Measurements from ENCODE around the gene NAALADL2. TPM values are rescaled to one million over a fixed set of nuclear protein-coding genes. Genes with fewer than 3 reads are reported as not detected.

The NAALADL2 gene
- total RNA-seq, 1 experiment from 2014 or later: 2.7 TPM

DNA sequence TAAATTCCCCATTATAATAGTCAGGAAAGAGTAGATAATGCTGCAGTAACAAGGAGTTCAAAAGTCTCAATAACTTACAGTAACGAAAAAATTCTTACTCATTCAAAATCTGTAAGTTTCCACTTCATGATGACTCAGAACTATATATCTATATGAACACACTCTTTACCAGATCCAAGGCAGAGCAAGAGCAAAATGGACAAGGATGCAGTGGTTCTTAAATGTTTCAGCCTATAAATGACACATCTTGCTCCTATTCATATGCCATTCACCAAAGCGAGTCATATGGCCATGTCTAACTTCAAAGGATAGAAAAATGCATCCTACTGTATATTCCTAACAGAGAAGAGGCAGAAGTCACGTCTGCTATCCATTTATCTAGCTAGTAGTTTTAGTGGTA, 787.7 kb downstream of the NAALADL2 start:
- intact Hi-C loops (cut with micrococcal nuclease; ENCODE audit: unreplicated experiment) (no loop called here), in situ Hi-C loops (cut with HindIII; ENCODE audit: low pct_unique_long_range_greater_than_20kb, low sequenced_read_pairs) (no loop called here)
- Histone ChIP-seq H3K27ac (ENCODE audit: low read length) (no peak overlapping the region), H3K4me1 (ENCODE audit: control insufficient read depth, insufficient read depth, low read length) (no peaks in the 10 kb centered on the region), H3K36me3 (ENCODE audit: control insufficient read depth, insufficient read depth, low read length) (no peaks in the 10 kb centered on the region), H3K9me3 (ENCODE audit: control insufficient read depth, insufficient read depth, low read depth, low read length) (no peaks in the 10 kb centered on the region), H3K4me3 (ENCODE audit: low read depth in 2 of 2, low read length in 2 of 2) (no peak overlapping the region), H3K27me3 (ENCODE audit: control insufficient read depth, insufficient read depth, low read length) (no peaks in the 10 kb centered on the region)
- ATAC-seq: no peak
- POLR2A ChIA-PET: interaction anchor here (0.6 kb wide), 1 partner anchor 1352 kb away, joined by 6 read pairs; no protein-coding TSS in a partner anchor
- CTCF ChIA-PET: no interaction called here
- DNase-seq (ENCODE audit: low read depth, low spot score): no peak
- TF ChIP-seq SIN3A (IDR thresholded peaks at IDR 0.05; ENCODE audit: borderline replicate concordance, insufficient read depth, low read depth, low read length): no peak
- TF ChIP-seq REST (IDR thresholded peaks at IDR 0.05; ENCODE audit: insufficient read depth in 1 of 2, low read depth in 2 of 2, low read length in 1 of 2): no peak
- no peak for TF ChIP-seq TCF7L2 (IDR thresholded peaks at IDR 0.05; ENCODE audit: low read depth, low read length)
- BruUV-seq (replicated peaks): no TSS peak

- ATAC-seq (no peak), DNase-seq (ENCODE audit: low read depth, low spot score) (no peak)
- Histone ChIP-seq H3K36me3 (ENCODE audit: control insufficient read depth, insufficient read depth, low read length) (no peaks in the 10 kb centered on the region), H3K4me1 (ENCODE audit: control insufficient read depth, insufficient read depth, low read length) (no peaks in the 10 kb centered on the region), H3K4me3 (ENCODE audit: low read depth in 2 of 2, low read length in 2 of 2) (no peak overlapping the region), H3K27me3 (ENCODE audit: control insufficient read depth, insufficient read depth, low read length) (no peaks in the 10 kb centered on the region), H3K27ac (ENCODE audit: low read length) (no peak overlapping the region), H3K9me3 (ENCODE audit: control insufficient read depth, insufficient read depth, low read depth, low read length) (no peaks in the 10 kb centered on the region)
- TF ChIP-seq POLR2AphosphoS5 (IDR thresholded peaks at IDR 0.05; ENCODE audit: low read depth, low read length): no peak
- TF ChIP-seq TCF7L2 (IDR thresholded peaks at IDR 0.05; ENCODE audit: low read depth, low read length): no peak
- TF ChIP-seq, protein P1, sequence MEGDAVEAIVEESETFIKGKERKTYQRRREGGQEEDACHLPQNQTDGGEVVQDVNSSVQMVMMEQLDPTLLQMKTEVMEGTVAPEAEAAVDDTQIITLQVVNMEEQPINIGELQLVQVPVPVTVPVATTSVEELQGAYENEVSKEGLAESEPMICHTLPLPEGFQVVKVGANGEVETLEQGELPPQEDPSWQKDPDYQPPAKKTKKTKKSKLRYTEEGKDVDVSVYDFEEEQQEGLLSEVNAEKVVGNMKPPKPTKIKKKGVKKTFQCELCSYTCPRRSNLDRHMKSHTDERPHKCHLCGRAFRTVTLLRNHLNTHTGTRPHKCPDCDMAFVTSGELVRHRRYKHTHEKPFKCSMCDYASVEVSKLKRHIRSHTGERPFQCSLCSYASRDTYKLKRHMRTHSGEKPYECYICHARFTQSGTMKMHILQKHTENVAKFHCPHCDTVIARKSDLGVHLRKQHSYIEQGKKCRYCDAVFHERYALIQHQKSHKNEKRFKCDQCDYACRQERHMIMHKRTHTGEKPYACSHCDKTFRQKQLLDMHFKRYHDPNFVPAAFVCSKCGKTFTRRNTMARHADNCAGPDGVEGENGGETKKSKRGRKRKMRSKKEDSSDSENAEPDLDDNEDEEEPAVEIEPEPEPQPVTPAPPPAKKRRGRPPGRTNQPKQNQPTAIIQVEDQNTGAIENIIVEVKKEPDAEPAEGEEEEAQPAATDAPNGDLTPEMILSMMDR (IDR thresholded peaks at IDR 0.05): no peak
- no peak for TF ChIP-seq REST (IDR thresholded peaks at IDR 0.05; ENCODE audit: insufficient read depth in 1 of 2, low read depth in 2 of 2, low read length in 1 of 2)
- no peak for TF ChIP-seq SIN3A (IDR thresholded peaks at IDR 0.05; ENCODE audit: borderline replicate concordance, insufficient read depth, low read depth, low read length)
- ChIA-PET POLR2A (no interaction called here), CTCF (no interaction called here)
- BruUV-seq (replicated peaks): no TSS peak
- intact Hi-C loops (cut with micrococcal nuclease; ENCODE audit: unreplicated experiment): no loop called here
- in situ Hi-C loops (cut with HindIII; ENCODE audit: low pct_unique_long_range_greater_than_20kb, low sequenced_read_pairs): no loop called here
These were observed 789.8 kb downstream of the NAALADL2 start for GRCh38 chr3:175648899-175649298.
